GM23248 (cell line): ENCODE measurements around the gene CACNB4. TPM values are rescaled to one million over a fixed set of nuclear protein-coding genes. Genes with fewer than 3 reads are reported as not detected.
A peak's percentile ranks its signal among the peaks of the same experiment; 100 is the strongest.

Source experiments
- DNase-seq: peaks from one replicate; pipeline ENCODE4 v3.0.0-alpha.2; 2015
- H2AFZ ChIP-seq: fragments of 200-600 bp; sonication (generic); 2 replicates; pipeline ENCODE4 v1.6.1; 2016; ENCODE audit warnings: antibody characterized with exemption
- H3F3A ChIP-seq: fragments of 200-600 bp; sonication (generic); 2 replicates; pipeline ENCODE4 v1.6.1; 2016; ENCODE audit warnings: mild to moderate bottlenecking, antibody characterized with exemption, mixed run types; ENCODE audit not compliant: insufficient read depth
- H3K27ac ChIP-seq: fragments of 200-600 bp; sonication (generic); 2 replicates; pipeline ENCODE4 v1.5.1; 2016; ENCODE audit warnings: mild to moderate bottlenecking
- H3K27me3 ChIP-seq: fragments of 200-600 bp; sonication (generic); replicated peaks from 2 replicates; pipeline ENCODE4 v1.6.1; 2016; ENCODE audit warnings: mild to moderate bottlenecking; ENCODE audit not compliant: insufficient read depth
- H3K36me3 ChIP-seq: fragments of 200-600 bp; sonication (generic); 2 replicates; pipeline ENCODE4 v1.6.1; 2016; ENCODE audit warnings: low read depth, mild to moderate bottlenecking
- H3K4me1 ChIP-seq: fragments of 200-600 bp; sonication (generic); 2 replicates; pipeline ENCODE4 v1.6.1; 2016; ENCODE audit warnings: mild to moderate bottlenecking; ENCODE audit not compliant: insufficient read depth
- H3K4me2 ChIP-seq: fragments of 200-600 bp; sonication (generic); one replicate; pipeline ENCODE4 v1.6.1; 2016; ENCODE audit warnings: mild to moderate bottlenecking; ENCODE audit not compliant: unreplicated experiment
- H3K4me3 ChIP-seq: fragments of 200-600 bp; sonication (generic); 2 replicates; pipeline ENCODE4 v1.5.1; 2016; ENCODE audit warnings: mild to moderate bottlenecking
- H3K79me2 ChIP-seq: fragments of 200-600 bp; sonication (generic); 2 replicates; pipeline ENCODE4 v1.6.1; 2016; ENCODE audit warnings: mild to moderate bottlenecking; ENCODE audit not compliant: insufficient read depth
- H3K9ac ChIP-seq: fragments of 200-600 bp; sonication (generic); 2 replicates; pipeline ENCODE4 v1.6.1; 2016; ENCODE audit warnings: mild to moderate bottlenecking
- H3K9me2 ChIP-seq: fragments of 200-600 bp; sonication (generic); 2 replicates; pipeline ENCODE4 v1.6.1; 2016; ENCODE audit warnings: mixed run types, mild to moderate bottlenecking, moderate library complexity; ENCODE audit not compliant: insufficient read depth
- H3K9me3 ChIP-seq: fragments of 200-600 bp; sonication (generic); one replicate; pipeline ENCODE4 v1.6.1; 2017; ENCODE audit warnings: low read depth
- H4K20me1 ChIP-seq: fragments of 200-600 bp; sonication (generic); 2 replicates; pipeline ENCODE4 v1.6.0; 2016; ENCODE audit not compliant: insufficient read depth
- EZH2 ChIP-seq: fragments of 200-600 bp; sonication (generic); IDR thresholded peaks from 2 replicates; pipeline ENCODE4 v1.6.1; 2018; ENCODE audit warnings: antibody characterized with exemption, mild to moderate bottlenecking; ENCODE audit not compliant: insufficient read depth, poor library complexity, severe bottlenecking
- EZH2phosphoT487 ChIP-seq: fragments of 200-600 bp; sonication (generic); IDR thresholded peaks from 2 replicates; pipeline ENCODE4 v1.6.1; 2018; ENCODE audit warnings: antibody characterized with exemption, moderate library complexity, mild to moderate bottlenecking, low read depth; ENCODE audit not compliant: insufficient read depth
- WGBS, 2 experiments: methylation state at CpG; one replicate each; pipeline ENCODE4 v1.1.6; 2015 to 2017; ENCODE audit warnings: low lambda C conversion rate in 2 of 2, low coverage in 1 of 2; ENCODE audit errors: missing lambda C conversion rate in 2 of 2; 5-methylcytosine and 5-hydroxymethylcytosine counted together
- in situ Hi-C: fragments of 300-500 bp; cut with MboI; formaldehyde crosslinking; loops from 2 replicates; pipeline ENCODE4 v1.15.0; 2020
- polyA plus RNA-seq: library from polyadenylated mRNA; unstranded; fragments of >200 nt; fragmentation: Nextera tagmentation; extraction: Ambion mirVana; gene quantifications from 2 replicates; pipeline ENCODE4 v1.2.1, GENCODE V29; 2016
- total RNA-seq: library from RNA; depleted of rRNA; stranded (reverse); fragments of >200 nt; shearing (Covaris generic); gene quantifications from 2 replicates; pipeline ENCODE4 v1.2.3, GENCODE V29; 2014

Gene CACNB4
- total and polyA plus RNA-seq, 2 experiments from 2014 or later = 0.05 to 0.11 TPM

- Histone ChIP-seq H3K9ac (no peak overlapping the region), H3K9me2 (no peaks in the 10 kb centered on the region), H2AFZ (no peak overlapping the region), H3K4me1 (no peaks in the 10 kb centered on the region), H3K4me3 (no peak overlapping the region), H3F3A (no peaks in the 10 kb centered on the region), H4K20me1 (no peaks in the 10 kb centered on the region), H3K4me2 (no peak overlapping the region), H3K36me3 (no peaks in the 10 kb centered on the region), H3K27ac (no peak overlapping the region), H3K79me2 (no peaks in the 10 kb centered on the region), H3K9me3 (no peaks in the 10 kb centered on the region), H3K27me3 (no peaks in the 10 kb centered on the region)
- WGBS, 2 experiments = 75 to 84% methylated on average over 1 of the region's 1 CpG
- TF ChIP-seq EZH2 (no peak), EZH2phosphoT487 (no peak)
- in situ Hi-C loops = no loop called here
- no peak for DNase-seq
Measured at GRCh38 chr2:151959238-151959637, 139.6 kb downstream of the CACNB4 start.

DNA sequence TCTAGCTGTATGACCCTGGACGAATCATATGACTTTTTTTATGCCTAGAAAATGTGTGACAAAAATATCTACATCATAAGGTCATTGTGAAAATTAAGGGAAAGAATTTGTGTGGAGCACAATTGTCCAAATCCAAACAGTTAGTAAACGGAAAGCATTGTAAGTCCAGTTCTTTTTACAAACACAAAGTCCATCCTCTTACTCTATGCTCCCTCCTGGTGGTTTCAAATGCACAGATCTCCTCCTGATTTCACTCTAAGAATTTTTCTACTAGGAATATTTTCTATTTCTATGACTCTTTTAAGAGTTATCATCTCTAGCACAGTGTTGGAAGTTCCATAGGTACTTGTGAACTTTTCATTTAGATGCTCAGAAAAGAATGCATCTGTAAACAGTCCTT is 145.4 kb downstream of the CACNB4 start:
- no peaks in the 10 kb centered on the region for H4K20me1 ChIP-seq
- H3K9me3 ChIP-seq = no peaks in the 10 kb centered on the region
- in situ Hi-C loops = no loop called here
- H3K27ac ChIP-seq = no peak overlapping the region
- H3K27me3 ChIP-seq = no peaks in the 10 kb centered on the region
- H3K4me2 ChIP-seq = no peak overlapping the region
- 28 to 40% methylated on average over 2 of the region's 2 CpGs for WGBS, 2 experiments
- no peak overlapping the region for H3K9ac ChIP-seq
- TF ChIP-seq EZH2phosphoT487 = no peak
- TF ChIP-seq EZH2 = no peak
- H3F3A ChIP-seq = no peaks in the 10 kb centered on the region
- H3K79me2 ChIP-seq = no peaks in the 10 kb centered on the region
- no peak overlapping the region for H2AFZ ChIP-seq
- H3K9me2 ChIP-seq = no peaks in the 10 kb centered on the region
- H3K4me3 ChIP-seq = no peak overlapping the region
- H3K4me1 ChIP-seq = no peaks in the 10 kb centered on the region
- H3K36me3 ChIP-seq = no peaks in the 10 kb centered on the region
- DNase-seq = no peak

GRCh38 chr2:151952691-151953456 is 146.0 kb downstream of the CACNB4 start:
- H3F3A ChIP-seq = no peaks in the 10 kb centered on the region
- no peaks in the 10 kb centered on the region for H3K79me2 ChIP-seq
- no peak for DNase-seq
- WGBS, 2 experiments = 75 to 80% methylated on average over 14 of the region's 14 CpGs
- H3K9me3 ChIP-seq = no peaks in the 10 kb centered on the region
- TF ChIP-seq EZH2phosphoT487 (no peak), EZH2 (no peak)
- no peaks in the 10 kb centered on the region for H3K4me1 ChIP-seq
- H3K36me3 ChIP-seq = no peaks in the 10 kb centered on the region
- in situ Hi-C loops = no loop called here
- H3K27ac ChIP-seq = no peak overlapping the region
- H3K9ac ChIP-seq = no peak overlapping the region
- no peak overlapping the region for H3K4me3 ChIP-seq
- no peak overlapping the region for H3K4me2 ChIP-seq
- H2AFZ ChIP-seq = no peak overlapping the region
- no peaks in the 10 kb centered on the region for H4K20me1 ChIP-seq
- no peaks in the 10 kb centered on the region for H3K27me3 ChIP-seq
- no peaks in the 10 kb centered on the region for H3K9me2 ChIP-seq

DNA sequence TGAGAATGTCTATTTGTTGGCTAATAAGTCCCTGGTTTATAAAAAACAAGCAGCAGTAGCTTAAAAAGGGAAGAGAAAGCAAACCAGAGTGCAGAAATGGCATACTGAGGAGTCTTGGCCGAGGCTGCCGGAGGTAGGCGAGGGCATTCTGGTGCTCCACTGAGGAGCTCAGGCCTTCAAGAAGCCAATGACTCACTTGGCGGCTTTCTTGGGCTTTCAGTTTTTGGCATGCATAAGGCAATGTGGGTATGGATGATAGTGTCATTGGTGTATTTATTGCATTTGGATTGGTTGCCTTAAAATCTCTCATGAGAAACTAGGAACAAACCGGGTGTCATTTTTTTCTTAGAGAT is 151.1 kb downstream of the CACNB4 start:
- H3F3A ChIP-seq = no peaks in the 10 kb centered on the region
- no peaks in the 10 kb centered on the region for H3K4me1 ChIP-seq
- no peak overlapping the region for H3K9ac ChIP-seq
- no peak overlapping the region for H3K4me3 ChIP-seq
- no peak overlapping the region for H2AFZ ChIP-seq
- in situ Hi-C loops = no loop called here
- H3K4me2 ChIP-seq = no peak overlapping the region
- peak; percentile 30 for DNase-seq
- H3K27me3 ChIP-seq = no peaks in the 10 kb centered on the region
- no peaks in the 10 kb centered on the region for H4K20me1 ChIP-seq
- no peak overlapping the region for H3K27ac ChIP-seq
- no peaks in the 10 kb centered on the region for H3K9me2 ChIP-seq
- no peaks in the 10 kb centered on the region for H3K79me2 ChIP-seq
- H3K9me3 ChIP-seq = no peaks in the 10 kb centered on the region
- TF ChIP-seq EZH2phosphoT487 (no peak), EZH2 (no peak)
- no peaks in the 10 kb centered on the region for H3K36me3 ChIP-seq
- WGBS, 2 experiments = 11 to 17% methylated on average over 5 of the region's 5 CpGs
